ENCODE results near the gene MCFD2.

The MCFD2 gene

GRCh38 chr2:46873604-46874068 is 42.0 kb downstream of the MCFD2 start:
- DNase-seq (ENCODE audit: low spot score), result no peak

DNA sequence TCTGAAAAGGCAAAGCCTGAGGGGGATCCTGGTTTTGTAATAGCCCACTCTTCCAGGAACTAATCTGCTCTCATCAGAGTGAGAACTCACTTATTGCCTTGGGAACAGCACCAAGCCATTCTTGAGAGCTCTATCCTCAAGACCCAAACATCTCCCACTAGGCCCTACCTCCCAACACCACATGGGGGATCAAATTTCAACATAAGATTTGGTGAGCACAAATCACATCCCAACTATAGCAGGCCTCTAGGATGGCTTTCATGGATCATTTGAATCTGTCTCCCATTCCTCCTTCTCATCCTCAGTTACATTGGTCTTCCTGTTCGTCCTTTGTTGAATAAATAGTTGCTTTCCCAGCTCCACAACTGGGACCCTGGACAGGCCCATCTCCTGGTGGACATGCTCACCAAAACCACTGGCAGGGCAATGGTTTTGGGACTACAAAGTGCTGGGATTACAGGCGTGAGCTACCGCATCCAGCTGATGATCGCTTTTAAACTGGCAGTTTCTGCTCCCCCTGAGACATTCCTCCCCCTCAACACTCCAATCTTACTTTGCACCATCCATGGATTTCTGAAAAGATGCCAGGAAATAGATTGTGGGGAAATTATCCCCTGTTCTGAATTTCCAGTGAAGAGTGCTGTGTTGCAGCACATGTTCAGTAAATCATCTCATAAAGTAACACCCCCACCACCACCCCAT is 42.6 kb downstream of the MCFD2 start:
- DNase-seq (ENCODE audit: low spot score), result no peak

- no peak for DNase-seq (ENCODE audit: low spot score)
Observed at GRCh38 chr2:46871976-46872381, 43.6 kb downstream of the MCFD2 start.

DNA sequence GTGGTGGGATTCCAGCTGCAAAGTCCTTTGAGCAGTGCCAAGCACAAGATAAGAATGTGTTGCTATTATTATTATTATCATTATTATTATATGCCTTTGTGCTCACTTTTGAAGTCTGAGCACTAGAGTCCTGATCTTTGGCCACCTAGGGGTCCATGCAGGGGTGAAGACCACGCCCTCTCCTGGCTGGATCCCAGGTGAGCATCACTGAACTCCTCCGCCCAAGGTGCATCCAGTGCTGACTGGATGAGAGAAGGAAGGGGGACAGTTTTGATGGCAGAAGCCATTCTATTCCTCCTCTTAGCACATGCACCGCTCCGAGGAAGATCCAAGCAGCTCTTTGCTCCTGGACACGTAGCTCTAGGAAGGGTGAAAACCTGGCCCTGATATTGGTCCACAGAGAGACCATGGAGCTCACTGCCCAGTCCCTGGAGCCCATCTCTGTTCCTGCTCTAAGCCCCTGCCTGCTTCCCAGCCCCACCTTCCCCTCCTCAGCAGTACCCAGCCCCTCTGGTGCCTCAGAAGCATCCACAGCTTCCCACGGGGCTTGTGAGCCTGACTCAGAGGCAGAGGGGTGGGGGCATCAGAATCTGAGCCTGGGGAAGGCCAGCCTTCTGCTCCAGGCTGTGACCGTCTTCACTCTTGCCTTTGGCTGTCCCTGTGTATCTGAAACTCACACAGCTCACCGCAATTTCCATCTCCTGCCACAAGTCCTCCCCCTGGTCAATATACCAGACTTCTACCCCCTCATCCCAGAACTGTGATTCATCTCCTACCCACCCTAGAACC is 45.4 kb downstream of the MCFD2 start:
- DNase-seq (ENCODE audit: low spot score), result no peak

DNA sequence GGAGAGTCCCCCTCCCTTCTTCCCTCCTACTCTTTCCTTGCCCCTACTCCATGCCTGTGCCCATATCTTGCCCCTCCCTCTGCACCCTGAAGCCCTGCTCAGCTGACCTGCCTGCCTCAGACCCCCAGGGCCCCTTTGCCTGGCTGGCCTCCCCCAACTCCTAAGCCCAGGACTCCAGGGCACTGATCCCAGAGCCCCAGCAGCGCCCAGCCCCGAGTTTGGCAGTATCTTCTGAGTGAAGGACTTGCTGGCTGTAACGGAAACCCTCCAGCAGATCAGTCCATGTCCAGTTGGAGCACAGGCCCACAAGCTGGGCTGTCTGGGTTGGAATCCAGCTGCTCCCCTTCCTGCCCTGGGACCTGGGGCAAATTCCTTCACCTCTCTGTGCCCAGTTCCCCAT is 46.0 kb downstream of the MCFD2 start:
- DNase-seq (ENCODE audit: low spot score), result no peak

- no peak for DNase-seq (ENCODE audit: low spot score)
Observed at GRCh38 chr2:46866770-46867246, 48.8 kb downstream of the MCFD2 start.

DNA sequence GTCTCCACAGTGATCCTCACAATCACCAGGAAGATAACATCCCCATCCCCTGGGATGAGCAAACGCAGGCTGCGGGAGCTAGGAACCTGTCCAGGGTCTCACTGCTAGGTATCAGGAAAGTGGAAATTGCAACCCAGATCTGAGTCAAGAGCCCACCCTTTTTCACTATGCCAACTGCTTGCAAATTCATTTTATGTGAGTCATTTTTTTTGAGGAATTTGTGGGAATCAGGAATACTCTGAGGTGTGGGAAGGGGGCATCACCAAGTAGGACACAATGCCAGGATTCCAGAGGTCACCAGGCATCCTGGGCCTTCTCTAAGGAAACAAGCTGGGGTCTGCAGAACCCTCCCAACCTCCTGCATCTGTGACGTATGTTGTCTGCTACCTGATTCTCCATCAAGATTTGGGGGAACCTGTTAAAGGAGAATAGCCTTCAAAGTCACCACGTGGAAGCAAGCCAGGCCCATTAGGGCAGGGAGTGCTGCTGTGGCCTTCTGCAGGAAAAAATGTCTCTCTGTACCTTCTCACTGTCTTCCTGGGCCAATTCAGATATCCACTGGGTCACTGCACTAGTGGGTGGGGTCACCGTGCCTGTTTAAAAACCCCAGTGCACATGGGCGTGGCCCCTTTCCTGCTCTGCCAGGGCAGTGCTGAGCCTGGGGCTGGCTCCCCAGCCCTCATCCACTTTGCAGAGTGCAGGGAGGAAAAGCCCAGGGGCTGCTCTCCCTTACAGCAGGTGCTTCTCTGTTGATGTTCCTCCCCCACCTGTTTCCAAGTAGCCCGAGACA is 50.2 kb downstream of the MCFD2 start:
- no peak for DNase-seq (ENCODE audit: low spot score)

DNA sequence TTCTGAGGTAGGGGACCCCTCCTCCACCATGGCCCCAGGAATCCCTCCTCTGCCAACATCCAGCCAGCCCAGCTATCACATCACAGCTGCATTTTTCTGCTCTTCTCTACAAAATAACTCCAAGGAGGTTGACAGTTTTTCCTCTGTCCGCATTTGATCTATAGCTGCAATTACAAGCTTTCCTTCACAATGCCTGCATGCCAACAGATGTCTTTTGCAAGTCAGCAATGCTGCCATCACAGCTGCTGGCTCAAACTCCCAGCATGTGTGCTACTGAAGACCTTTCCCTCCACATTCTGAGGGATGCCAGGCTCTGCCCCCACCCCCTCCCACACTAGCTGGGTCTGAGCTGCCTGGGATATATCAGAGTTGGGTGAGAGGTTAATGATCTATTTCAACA is 51.7 kb downstream of the MCFD2 start:
- no peak for DNase-seq (ENCODE audit: low spot score)

DNA sequence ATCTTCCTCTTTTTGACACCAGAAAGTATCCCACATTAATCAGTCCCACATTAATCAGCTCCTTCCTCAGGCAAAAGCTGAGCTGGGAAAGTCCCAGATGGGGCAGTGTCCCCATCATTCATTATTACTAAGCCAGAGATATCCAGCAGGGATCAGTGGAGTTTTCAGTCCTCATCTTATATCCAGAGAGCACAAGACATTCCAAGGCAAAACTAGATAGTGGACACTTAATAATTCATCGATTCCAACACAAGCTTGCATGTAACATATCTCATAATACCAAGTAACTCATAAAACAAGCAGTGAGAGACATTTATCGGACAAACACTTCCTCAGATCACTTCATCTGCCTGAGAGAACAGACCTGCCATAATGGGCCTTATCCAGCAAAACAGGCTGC is 53.1 kb downstream of the MCFD2 start:
- no peak for DNase-seq (ENCODE audit: low spot score)

DNA sequence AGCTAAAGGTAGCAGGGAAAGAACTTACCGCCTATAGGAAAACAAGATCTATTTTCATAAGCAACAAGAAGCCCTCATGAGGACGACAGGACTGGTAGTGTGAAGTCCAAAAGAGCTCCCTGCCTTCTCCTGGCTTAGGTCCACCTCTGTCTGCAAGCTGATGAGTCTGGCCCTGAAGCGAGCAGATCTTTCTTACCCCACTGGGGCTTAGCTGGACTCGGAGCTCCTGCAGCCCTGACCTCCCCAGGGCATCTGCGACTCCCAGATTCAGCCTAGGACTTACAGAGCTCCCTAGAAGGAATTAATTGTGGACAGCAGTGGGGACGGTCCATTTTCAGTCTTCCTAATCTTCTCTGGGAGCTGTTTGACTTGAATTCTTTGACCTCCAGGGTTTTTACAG is 53.7 kb downstream of the MCFD2 start:
- DNase-seq (ENCODE audit: low spot score), result no peak

DNA sequence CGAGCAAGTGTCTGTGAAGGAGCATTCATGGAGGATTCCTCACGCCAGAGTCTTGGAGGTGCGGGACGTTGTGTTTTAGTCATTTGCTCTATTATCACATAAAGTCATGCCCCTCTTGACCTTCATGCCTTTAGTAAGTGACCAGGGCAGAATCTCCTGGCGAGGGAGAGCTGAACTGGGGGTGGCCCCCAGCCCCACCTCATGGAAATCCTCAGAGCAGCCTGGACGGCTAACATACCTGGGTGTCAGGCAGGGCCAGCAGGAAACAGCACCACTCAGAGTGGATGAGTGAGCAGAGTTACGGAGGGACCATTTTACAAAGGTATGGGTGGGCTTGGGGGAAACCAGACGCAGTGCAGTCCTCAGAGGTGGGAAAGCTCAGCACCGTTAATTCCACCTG is 56.1 kb downstream of the MCFD2 start:
- no peak for DNase-seq (ENCODE audit: low spot score)

DNA sequence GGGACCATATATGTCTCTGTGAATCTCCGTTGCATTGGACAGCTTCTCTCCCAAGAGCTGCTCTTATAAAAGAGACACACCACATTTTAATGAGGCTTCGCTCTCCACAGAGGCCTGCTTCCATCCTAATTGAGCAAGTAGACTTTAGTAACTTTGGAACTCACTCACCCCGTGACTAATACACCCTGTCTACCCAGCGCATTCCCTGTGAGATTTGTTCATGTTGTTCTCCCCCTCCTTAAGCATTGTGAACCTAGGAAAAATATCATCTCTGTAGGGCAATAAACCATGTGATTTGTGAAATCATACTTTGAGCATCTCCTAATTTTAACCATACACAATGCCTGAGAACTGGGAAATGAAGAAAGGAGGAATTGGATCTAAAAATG is 56.9 kb downstream of the MCFD2 start:
- DNase-seq (ENCODE audit: low spot score), result no peak

DNA sequence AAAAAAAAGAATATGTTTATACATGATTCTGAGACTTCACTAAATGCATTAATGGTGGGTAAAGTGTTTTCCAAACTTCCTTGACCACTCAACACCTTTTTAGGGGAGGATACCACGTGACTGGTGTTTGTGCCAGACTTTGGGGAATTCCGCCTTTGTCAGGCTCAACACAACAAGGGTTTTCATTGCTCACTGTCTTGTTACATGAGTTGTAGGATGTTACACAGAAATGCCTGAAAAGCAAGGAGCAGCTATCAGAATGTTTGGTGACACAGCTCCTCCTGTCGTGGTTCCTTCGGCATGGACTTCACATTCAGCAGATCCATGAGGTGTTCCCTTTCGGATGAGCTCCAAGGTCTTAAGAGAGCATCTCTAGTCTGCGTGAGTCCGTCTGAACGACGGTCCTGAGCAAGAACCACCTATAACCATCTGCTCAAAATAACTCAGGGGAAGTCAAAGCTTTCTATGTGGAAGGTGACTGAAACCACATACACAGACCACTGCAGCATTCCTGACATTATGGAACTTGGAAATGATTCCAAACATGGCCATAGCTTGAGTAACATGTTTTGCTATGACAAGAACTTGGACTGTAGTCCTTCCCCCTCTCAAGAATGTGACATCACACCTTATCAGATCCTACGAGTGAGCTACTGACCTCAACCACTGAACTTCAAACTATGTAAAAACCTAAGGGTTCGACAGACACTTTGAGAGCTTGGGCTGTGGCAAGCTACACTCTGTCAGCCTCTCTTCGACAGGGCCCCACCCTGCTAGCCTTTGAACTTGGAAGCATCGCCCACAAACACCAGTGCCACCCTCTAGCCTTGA is 57.5 kb downstream of the MCFD2 start:
- DNase-seq (ENCODE audit: low spot score), result no peak

DNA sequence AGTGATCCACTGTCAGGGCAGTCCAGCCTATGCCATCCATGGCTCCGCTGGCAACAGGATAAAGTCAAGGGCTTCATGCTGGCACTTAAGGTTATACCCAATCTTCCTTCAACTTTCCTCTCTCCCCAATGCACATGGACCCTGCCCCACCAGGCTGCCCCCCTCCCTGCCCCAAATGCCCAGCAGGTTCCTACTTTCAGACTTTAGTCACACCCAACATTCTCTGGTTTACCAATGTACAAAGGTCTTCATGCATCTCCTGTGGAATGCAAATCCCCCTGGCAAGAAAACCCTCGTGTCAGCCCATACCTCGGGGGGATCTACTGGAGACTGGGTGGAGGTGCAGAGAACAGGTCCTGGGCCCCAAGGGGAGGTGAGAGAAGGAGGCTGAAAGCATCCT is 59.3 kb downstream of the MCFD2 start:
- DNase-seq (ENCODE audit: low spot score), result no peak

GRCh38 chr2:46855805-46856204 is 59.8 kb downstream of the MCFD2 start:
- DNase-seq (ENCODE audit: low spot score), result no peak

DNA sequence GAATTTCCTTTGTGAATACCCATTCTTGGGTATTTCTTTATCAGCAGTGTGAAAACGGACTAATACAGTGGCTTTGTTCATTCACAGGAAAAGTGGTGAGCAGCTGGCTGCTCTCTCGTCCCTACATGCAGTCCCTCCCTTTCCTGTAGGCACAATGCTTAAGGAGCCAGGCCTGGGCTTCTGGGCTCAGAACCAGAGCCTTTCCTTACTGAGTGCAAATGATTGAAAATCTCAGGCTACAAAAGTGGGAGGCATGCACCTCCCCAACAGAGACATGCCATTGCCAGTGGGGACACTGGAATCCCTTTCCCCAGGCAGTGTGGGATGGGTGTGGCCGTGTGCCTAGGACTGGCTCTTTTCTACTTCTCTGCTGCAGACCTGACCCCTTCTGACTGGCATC is 61.3 kb downstream of the MCFD2 start:
- no peak for DNase-seq (ENCODE audit: low spot score)

DNA sequence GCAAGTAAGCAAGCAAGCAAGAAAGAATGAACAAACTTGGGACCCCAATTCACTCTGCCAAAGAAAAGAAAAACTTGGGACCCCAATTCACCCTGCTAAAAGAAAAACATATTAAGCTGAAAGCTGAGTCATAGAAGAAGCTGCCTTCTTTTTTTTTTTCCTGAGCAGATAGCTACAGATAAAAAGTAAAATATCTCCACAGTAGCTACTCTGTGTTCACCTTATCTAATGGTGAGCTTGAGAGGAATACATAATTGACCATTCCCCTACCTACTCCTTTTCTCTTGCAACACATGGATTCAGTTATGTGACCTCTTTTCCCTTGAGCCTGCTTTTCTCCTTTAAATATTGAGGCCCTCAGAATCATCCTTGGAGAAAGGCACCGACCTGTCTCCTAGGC is 63.0 kb downstream of the MCFD2 start:
- no peak for DNase-seq (ENCODE audit: low spot score)

GRCh38 chr2:46852124-46852523 is 63.5 kb downstream of the MCFD2 start:
- DNase-seq (ENCODE audit: low spot score), result no peak
